Activated naive CD8-positive, alpha-beta T cell treated with anti-CD3 and anti-CD28 coated beads, Interleukin-2, amount 10 ng/mL, durations not matched to agents 7 days and 5 days (primary cell): ENCODE data around the gene RNU5D-1. TPM values are rescaled to one million over a fixed set of nuclear protein-coding genes. Genes with fewer than 3 reads are reported as not detected.
"Not testable (repeated sequence)": the region's sequence is repeated elsewhere in the genome, so short reads cannot be mapped to it uniquely, and the experiment has no call there.

Source experiments
- ATAC-seq: fragments of 150-1000 bp; cut with Tn5 transposase; one replicate; pipeline ENCODE4 v1.10.0; 2021; ENCODE audit warnings: low read depth, moderate library complexity
- POLR2A ChIA-PET: fragments of 350-600 bp; sonication (Branson Sonifier 250); formaldehyde crosslinking; loops from one replicate; lab custom pipeline; 2021; ENCODE audit warnings: antibody characterized with exemption; lab: Charles Lee
- DNase-seq: peaks from one replicate; pipeline ENCODE4 v3.0.0; 2021
- H3K27ac Mint-ChIP-seq: one replicate; pipeline ENCODE4 v1.8.0; 2022; ENCODE audit warnings: mild to moderate bottlenecking, mixed read lengths
- H3K27me3 Mint-ChIP-seq: one replicate; pipeline ENCODE4 v1.8.0; 2022; ENCODE audit warnings: mild to moderate bottlenecking, moderate library complexity, mixed read lengths
- H3K36me3 Mint-ChIP-seq: one replicate; pipeline ENCODE4 v1.8.0; 2021; ENCODE audit warnings: mild to moderate bottlenecking, mixed read lengths
- H3K4me1 Mint-ChIP-seq: one replicate; pipeline ENCODE4 v1.8.0; 2021; ENCODE audit warnings: mixed read lengths
- H3K4me3 Mint-ChIP-seq: one replicate; pipeline ENCODE4 v1.8.0; 2022; ENCODE audit warnings: mild to moderate bottlenecking, moderate library complexity, mixed read lengths
- H3K9me3 Mint-ChIP-seq: one replicate; pipeline ENCODE4 v1.8.0; 2021; ENCODE audit warnings: mixed read lengths
- total RNA-seq, 2 experiments: library from RNA; stranded (reverse); gene quantifications; one replicate each; pipeline ENCODE4 v1.2.3, GENCODE V29; 2021

RNU5D-1 gene
- total RNA-seq, 2 experiments from 2014 or later, result not detected

DNA sequence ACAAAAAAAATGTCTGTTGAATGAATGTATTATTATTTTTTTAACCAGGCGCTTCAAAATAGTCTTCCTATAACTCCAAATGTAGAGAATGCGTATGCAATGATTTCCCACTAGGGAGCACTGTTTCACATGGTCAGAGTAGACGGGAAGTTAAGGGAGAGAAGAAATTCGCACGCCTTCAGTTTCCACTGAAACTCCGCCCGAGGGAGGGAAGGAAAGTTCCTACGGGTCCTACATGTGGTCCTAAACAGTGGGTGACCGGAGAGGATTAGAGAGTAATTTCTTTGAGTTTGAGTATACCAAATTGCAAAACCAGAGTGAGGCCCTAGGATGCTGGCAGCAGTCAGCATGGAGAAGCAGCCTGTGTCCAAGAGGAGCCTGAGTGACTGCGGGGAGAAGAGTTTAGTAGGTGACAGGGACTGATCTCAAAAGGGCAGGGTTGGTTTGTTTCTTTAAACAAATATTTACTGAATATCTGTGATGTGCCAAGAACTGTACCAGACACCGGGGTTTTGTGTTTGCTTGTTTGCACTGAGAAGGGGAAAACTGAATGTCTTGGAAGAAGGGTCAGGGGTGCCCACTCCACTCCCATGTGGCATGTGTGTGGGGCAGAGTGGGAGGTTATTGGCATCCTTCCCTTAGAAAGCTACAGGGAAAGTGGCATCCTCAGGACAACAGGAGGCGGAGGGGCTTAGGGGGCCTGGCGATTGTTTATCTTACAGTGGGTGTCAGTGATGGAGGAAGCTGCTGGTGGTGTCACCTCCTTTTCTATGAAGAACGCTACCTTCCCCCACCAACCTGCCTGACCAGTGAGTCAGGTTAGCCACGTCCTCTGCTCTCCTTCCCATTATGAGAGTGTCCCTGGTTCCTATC, 22.8 kb downstream of the RNU5D-1 start:
- no peaks in the 10 kb centered on the region for H3K36me3 Mint-ChIP-seq
- H3K9me3 Mint-ChIP-seq, result no peaks in the 10 kb centered on the region
- H3K4me3 Mint-ChIP-seq, result peak overlapping the region; percentile 64
- H3K27ac Mint-ChIP-seq, result peak overlapping the region; percentile 68
- peaks cover 15% of the 10 kb centered on the region for H3K27me3 Mint-ChIP-seq
- DNase-seq (no peak), ATAC-seq (peak; percentile 68)
- POLR2A ChIA-PET, result interaction anchor here (1.7 to 5.5 kb wide), 2 partner anchors 13 kb away, joined by 11 to 34 read pairs; no protein-coding TSS in a partner anchor
- peaks cover 12% of the 10 kb centered on the region for H3K4me1 Mint-ChIP-seq

DNA sequence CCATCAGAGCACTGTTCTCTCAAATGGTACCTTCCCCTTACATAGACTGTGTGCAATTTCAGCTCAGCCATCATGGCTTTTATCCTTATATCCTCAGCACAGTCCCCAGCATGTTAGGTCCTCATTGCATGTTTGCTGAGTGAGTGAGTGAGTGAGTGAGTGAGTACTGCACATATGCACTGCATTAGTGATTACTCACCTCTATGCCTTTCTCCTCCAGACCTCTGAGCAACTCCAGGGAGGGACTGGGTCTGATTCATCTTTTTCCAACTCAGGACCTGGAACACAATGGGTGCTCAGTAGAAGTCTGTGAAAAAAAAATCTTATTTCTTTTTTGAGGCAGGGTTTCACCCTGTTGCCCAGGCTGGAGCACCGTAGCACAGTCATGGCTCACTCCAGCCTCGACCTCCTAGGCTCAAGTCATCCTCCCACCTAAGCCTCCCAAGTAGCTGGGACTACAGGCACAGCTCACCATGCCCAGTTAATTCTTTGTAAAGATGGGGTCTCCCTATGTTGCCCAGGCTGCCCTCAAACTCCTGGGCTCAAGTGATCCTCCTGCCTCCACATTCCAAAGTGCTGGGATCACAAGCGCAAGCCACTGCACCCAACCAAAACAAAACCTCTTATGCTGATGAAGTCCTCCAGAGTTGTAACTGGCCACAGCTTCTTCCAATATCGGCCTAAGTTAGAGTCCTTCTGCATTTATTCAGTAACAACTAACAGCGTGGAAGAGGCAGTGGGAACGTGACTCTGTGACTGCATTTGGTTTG, 23.7 kb downstream of the RNU5D-1 start:
- POLR2A ChIA-PET, result interaction anchor here (1.3 to 5.5 kb wide), 2 partner anchors 14 to 23 kb away, joined by 9 to 34 read pairs; no protein-coding TSS in a partner anchor
- no peak overlapping the region for H3K27ac Mint-ChIP-seq
- DNase-seq (no peak), ATAC-seq (no peak)
- no peaks in the 10 kb centered on the region for H3K36me3 Mint-ChIP-seq
- H3K4me1 Mint-ChIP-seq, result peaks cover 12% of the 10 kb centered on the region
- H3K27me3 Mint-ChIP-seq, result peaks cover 14% of the 10 kb centered on the region
- H3K4me3 Mint-ChIP-seq, result no peak overlapping the region
- H3K9me3 Mint-ChIP-seq, result no peaks in the 10 kb centered on the region

DNA sequence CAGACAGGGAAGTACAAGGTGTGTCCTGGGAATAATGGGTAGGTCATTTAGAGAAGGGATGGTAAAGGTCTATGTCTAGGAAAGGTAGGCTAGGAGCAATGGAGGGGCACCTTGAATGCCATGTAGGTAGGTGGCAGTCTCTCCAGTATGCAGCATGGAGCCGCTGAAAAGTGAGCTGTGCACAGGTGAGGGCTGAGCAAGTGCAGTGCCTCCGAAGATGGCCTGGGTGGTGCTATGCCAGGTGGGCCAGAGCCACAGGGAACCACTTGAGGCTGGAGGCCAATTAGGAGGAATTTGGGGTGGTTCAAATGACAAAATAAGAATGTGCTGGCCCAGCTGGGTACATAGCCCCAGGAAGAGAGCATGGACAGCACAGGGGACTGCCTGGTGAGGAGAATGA, 25.0 kb downstream of the RNU5D-1 start:
- no peaks in the 10 kb centered on the region for H3K36me3 Mint-ChIP-seq
- H3K9me3 Mint-ChIP-seq, result no peaks in the 10 kb centered on the region
- H3K4me3 Mint-ChIP-seq, result no peak overlapping the region
- peaks cover 7% of the 10 kb centered on the region for H3K27me3 Mint-ChIP-seq
- DNase-seq, result no peak
- no peak for ATAC-seq
- H3K4me1 Mint-ChIP-seq, result peaks cover 12% of the 10 kb centered on the region
- POLR2A ChIA-PET, result interaction anchor here (5.5 kb wide), 1 partner anchor 16 kb away, joined by 34 read pairs; no protein-coding TSS in a partner anchor
- peak overlapping the region; percentile 6 for H3K27ac Mint-ChIP-seq

GRCh38 chr1:44705470-44705869, 25.5 kb downstream of the RNU5D-1 start:
- Mint-ChIP-seq H3K4me3 (no peak overlapping the region), H3K27me3 (peaks cover 7% of the 10 kb centered on the region), H3K36me3 (no peaks in the 10 kb centered on the region), H3K9me3 (no peaks in the 10 kb centered on the region), H3K4me1 (peaks cover 12% of the 10 kb centered on the region), H3K27ac (peak overlapping the region; percentile 6)
- POLR2A ChIA-PET, result interaction anchor here (5.5 kb wide), 1 partner anchor 16 kb away, joined by 34 read pairs; no protein-coding TSS in a partner anchor
- no peak for ATAC-seq
- no peak for DNase-seq

DNA sequence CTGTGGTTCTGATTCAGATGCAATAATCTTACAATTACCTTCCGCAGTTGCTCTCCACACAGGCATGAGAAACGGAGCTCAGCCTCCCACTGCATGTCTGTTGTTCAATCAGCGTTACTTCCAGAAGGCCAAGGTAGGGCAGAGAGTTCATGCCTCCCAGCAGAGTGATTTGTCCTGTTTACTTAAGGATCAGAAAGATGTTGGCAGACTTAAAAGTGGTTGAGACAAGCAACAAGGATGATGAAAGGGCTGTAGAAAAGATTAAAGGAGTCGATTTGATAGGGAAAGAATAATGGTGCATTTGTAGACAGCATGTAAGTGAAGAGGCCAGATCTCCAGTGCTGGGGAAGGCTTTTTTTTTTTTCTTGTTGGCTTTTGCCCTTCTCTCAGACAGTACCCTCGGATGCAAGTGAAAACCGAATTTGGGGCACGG, 29.8 kb downstream of the RNU5D-1 start:
- Mint-ChIP-seq H3K4me1 (peaks cover 15% of the 10 kb centered on the region), H3K4me3 (no peak overlapping the region), H3K9me3 (no peaks in the 10 kb centered on the region), H3K27ac (no peak overlapping the region), H3K36me3 (no peaks in the 10 kb centered on the region), H3K27me3 (no peaks in the 10 kb centered on the region)
- POLR2A ChIA-PET, result interaction anchor here (0.5 to 1.0 kb wide), 2 partner anchors 20 to 40 kb away, joined by 3 to 5 read pairs; no protein-coding TSS in a partner anchor
- DNase-seq (no peak), ATAC-seq (no peak)

DNA sequence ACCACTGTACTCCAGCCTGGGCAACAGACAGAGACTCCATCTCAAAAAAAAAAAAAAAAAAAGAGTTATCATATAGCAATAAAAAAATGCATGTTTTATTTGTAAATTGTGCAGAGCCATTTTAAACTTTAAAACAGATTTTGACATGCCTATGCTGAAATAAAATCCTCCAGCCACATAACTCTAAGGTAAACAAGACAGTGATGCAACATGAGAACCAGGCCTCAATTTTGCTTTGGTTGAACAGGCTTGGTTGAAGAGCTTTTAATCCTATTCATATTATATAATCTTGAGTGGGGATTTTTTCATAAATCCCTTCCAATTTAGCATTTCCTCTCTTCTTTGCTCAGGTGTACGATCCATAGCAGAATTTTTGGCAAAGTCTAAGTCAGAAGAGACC, 30.4 kb downstream of the RNU5D-1 start:
- H3K4me1 Mint-ChIP-seq, result peaks cover 19% of the 10 kb centered on the region
- ATAC-seq (no peak), DNase-seq (no peak)
- H3K9me3 Mint-ChIP-seq, result no peaks in the 10 kb centered on the region
- POLR2A ChIA-PET, result interaction anchor here (0.5 kb wide), 1 partner anchor 312 kb away, joined by 5 read pairs; no protein-coding TSS in a partner anchor
- H3K27me3 Mint-ChIP-seq, result no peaks in the 10 kb centered on the region
- H3K4me3 Mint-ChIP-seq, result no peak overlapping the region
- H3K27ac Mint-ChIP-seq, result no peak overlapping the region
- no peaks in the 10 kb centered on the region for H3K36me3 Mint-ChIP-seq

- H3K9me3 Mint-ChIP-seq, H3K4me3 Mint-ChIP-seq, H3K27ac Mint-ChIP-seq, DNase-seq, H3K36me3 Mint-ChIP-seq, H3K27me3 Mint-ChIP-seq, ATAC-seq: not testable (repeated sequence)
- POLR2A ChIA-PET, result interaction anchor here (4.5 kb wide), 1 partner anchor 22 kb away, joined by 51 read pairs; no protein-coding TSS in a partner anchor
- peaks cover 19% of the 10 kb centered on the region for H3K4me1 Mint-ChIP-seq
Measured at GRCh38 chr1:44699375-44699774, 31.6 kb downstream of the RNU5D-1 start.

GRCh38 chr1:44698138-44698537, 32.8 kb downstream of the RNU5D-1 start:
- Mint-ChIP-seq H3K4me3 (no peak overlapping the region), H3K27me3 (no peaks in the 10 kb centered on the region), H3K36me3 (no peaks in the 10 kb centered on the region), H3K4me1 (peaks cover 24% of the 10 kb centered on the region), H3K9me3 (no peaks in the 10 kb centered on the region), H3K27ac (no peak overlapping the region)
- no peak for DNase-seq
- no peak for ATAC-seq
- POLR2A ChIA-PET, result interaction anchor here (1.2 to 4.5 kb wide), 2 partner anchors 23 to 25 kb away, joined by 4 to 51 read pairs; no protein-coding TSS in a partner anchor

GRCh38 chr1:44696789-44697345, 34.1 kb downstream of the RNU5D-1 start:
- DNase-seq, result peak; percentile 54
- POLR2A ChIA-PET, result interaction anchor here (0.7 to 4.5 kb wide), 9 partner anchors 14 to 103 kb away, joined by 3 to 51 read pairs (median 5); partner anchors contain the start of genes ARMH1, PLK3, RNU5D-1 and RPS8
- peak overlapping the region; percentile 65 for H3K4me3 Mint-ChIP-seq
- no peaks in the 10 kb centered on the region for H3K27me3 Mint-ChIP-seq
- peak overlapping the region; percentile 83 for H3K27ac Mint-ChIP-seq
- ATAC-seq, result peak; percentile 98
- H3K4me1 Mint-ChIP-seq, result peaks cover 25% of the 10 kb centered on the region
- no peaks in the 10 kb centered on the region for H3K9me3 Mint-ChIP-seq
- H3K36me3 Mint-ChIP-seq, result no peaks in the 10 kb centered on the region

DNA sequence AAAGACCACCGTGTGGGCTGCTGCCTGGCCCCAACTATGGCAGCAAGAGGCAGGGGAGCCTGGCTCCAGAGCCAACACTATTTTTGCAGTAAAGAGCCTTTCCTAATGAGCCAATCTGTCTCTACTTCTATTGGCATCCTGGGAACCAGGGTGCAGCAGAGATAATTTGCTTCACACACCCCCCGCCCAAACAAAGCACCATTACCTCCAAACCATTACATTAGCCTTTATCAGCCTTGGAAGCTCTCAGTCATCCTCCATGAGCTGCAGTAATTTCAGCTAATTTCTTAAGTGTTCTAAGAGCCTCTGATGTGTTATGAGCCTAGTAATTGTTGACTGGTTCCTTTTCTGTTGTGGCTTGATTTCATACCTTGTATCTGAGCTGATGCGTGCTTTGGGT, 34.9 kb downstream of the RNU5D-1 start:
- DNase-seq, result no peak
- Mint-ChIP-seq H3K27me3 (no peaks in the 10 kb centered on the region), H3K36me3 (no peaks in the 10 kb centered on the region), H3K9me3 (no peaks in the 10 kb centered on the region), H3K4me3 (no peak overlapping the region), H3K4me1 (peaks cover 25% of the 10 kb centered on the region), H3K27ac (peak overlapping the region; percentile 83)
- no peak for ATAC-seq
- POLR2A ChIA-PET, result interaction anchor here (0.7 to 4.5 kb wide), 9 partner anchors 14 to 104 kb away, joined by 3 to 51 read pairs (median 5); partner anchors contain the start of genes ARMH1, PLK3, RNU5D-1 and RPS8

DNA sequence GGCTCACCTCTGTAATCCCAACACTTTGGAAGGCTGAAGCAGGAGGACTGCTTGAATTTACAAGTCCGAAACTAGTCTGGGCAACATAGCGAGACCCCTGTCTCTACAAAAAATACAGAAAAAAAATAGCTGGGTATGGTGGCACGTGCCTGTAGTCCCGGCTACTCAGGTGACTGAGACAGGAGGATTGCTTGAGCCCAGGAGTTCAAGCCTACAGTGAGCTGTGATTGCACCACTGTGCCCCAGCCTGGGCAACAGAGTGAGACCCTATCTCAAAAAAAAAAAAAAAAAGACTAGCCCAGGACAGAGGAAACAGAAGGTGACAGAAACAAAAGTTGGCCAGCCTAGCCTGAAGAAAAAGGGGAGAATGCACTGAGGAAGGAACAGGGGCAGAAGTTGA, 35.3 kb downstream of the RNU5D-1 start:
- Mint-ChIP-seq H3K27me3 (no peaks in the 10 kb centered on the region), H3K4me3 (no peak overlapping the region), H3K9me3 (no peaks in the 10 kb centered on the region), H3K27ac (peak overlapping the region; percentile 55), H3K36me3 (no peaks in the 10 kb centered on the region), H3K4me1 (peaks cover 25% of the 10 kb centered on the region)
- DNase-seq (no peak), ATAC-seq (no peak)
- POLR2A ChIA-PET, result interaction anchor here (0.9 to 4.5 kb wide), 4 partner anchors 21 to 80 kb away, joined by 3 to 51 read pairs (median 13); partner anchors contain the start of genes ARMH1, RPS8 and TMEM53

DNA sequence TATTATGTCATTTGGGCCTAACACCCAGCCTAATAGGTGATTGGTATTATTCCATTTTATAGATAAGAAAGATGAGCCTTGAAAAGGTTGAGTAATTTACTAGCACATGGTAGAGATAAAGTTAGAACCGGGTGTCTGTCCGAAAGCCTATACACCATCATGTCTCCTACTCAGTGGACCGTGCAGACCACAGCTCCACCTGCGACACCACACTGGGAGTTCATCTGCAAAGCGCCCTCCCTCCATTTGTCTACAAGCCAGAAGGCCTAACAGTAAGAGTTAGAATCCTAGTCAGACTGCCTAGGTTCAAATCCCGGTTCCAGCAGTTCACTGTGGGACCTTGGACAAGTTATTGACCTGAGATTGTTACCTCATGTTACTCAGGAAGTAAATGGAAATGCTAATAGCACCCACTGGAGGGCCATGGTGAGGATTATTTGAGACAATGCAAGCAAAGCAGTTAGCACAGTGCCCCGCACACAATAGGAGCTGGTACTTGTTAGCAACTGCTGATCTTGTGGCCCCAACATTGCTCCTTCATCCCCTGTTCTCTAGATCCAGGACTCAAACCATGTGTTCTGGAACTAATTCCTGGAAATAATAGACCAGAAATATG, 36.0 kb downstream of the RNU5D-1 start:
- POLR2A ChIA-PET, result interaction anchor here (4.5 kb wide), 1 partner anchor 26 kb away, joined by 51 read pairs; no protein-coding TSS in a partner anchor
- Mint-ChIP-seq H3K9me3 (no peaks in the 10 kb centered on the region), H3K4me3 (no peak overlapping the region), H3K4me1 (peaks cover 26% of the 10 kb centered on the region), H3K27ac (no peak overlapping the region), H3K36me3 (no peaks in the 10 kb centered on the region), H3K27me3 (no peaks in the 10 kb centered on the region)
- DNase-seq, result no peak
- no peak for ATAC-seq
